Urinary bladder (tissue), 4 donors: Measurements from ENCODE around the gene ZCCHC13. TPM values are rescaled to one million over a fixed set of nuclear protein-coding genes. Genes with fewer than 3 reads are reported as not detected.
"Not testable (repeated sequence)": the region's sequence is repeated elsewhere in the genome, so short reads cannot be mapped to it uniquely, and the experiment has no call there.

Experiments used
- DNase-seq: peaks from one replicate; pipeline ENCODE4 v3.0.0-alpha.2; 2015; ENCODE audit errors: extremely low spot score
- H3K27ac ChIP-seq: one replicate; pipeline ENCODE4 v1.5.1; 2013; ENCODE audit warnings: low read depth, mild to moderate bottlenecking, moderate library complexity
- H3K36me3 ChIP-seq: one replicate; pipeline ENCODE4 v1.6.1; 2013; ENCODE audit warnings: mild to moderate bottlenecking, moderate library complexity; ENCODE audit not compliant: insufficient read depth
- H3K4me1 ChIP-seq: one replicate; pipeline ENCODE4 v1.6.1; 2013; ENCODE audit warnings: mild to moderate bottlenecking, moderate library complexity; ENCODE audit not compliant: insufficient read depth
- H3K4me3 ChIP-seq: one replicate; pipeline ENCODE4 v1.5.1; 2013; ENCODE audit warnings: low read depth, low read length
- WGBS: extraction: QIAGEN DNeasy Blood & Tissue Kit; methylation state at CpG from one replicate; pipeline ENCODE4 v1.1.7; 2013; 5-methylcytosine and 5-hydroxymethylcytosine counted together
- polyA plus RNA-seq: library from polyadenylated mRNA; stranded (reverse); fragments of 200-250 nt; gene quantifications from one replicate; pipeline ENCODE4 v1.2.3, GENCODE V29; 2013
- small RNA-seq: library from RNA; depleted of rRNA; stranded (forward); fragments of <200 nt; gene quantifications from one replicate; pipeline ENCODE3, GENCODE V24; 2014
- total RNA-seq: library from RNA; depleted of rRNA; stranded (reverse); fragments of >200 nt; gene quantifications from one replicate; pipeline ENCODE4 v1.2.3, GENCODE V29; 2014
- donor health status: healthy with polysubstance abuse.
- donor health status: healthy.

The ZCCHC13 gene
- total and polyA plus RNA-seq, 2 donors, result not detected

- H3K36me3 ChIP-seq, H3K4me1 ChIP-seq, H3K4me3 ChIP-seq, DNase-seq, H3K27ac ChIP-seq: not testable (repeated sequence)
- WGBS, result 59% methylated on average over 5 of the region's 5 CpGs
These were observed 38.2 kb downstream of the ZCCHC13 start for GRCh38 chrX:74342211-74342610.

DNA sequence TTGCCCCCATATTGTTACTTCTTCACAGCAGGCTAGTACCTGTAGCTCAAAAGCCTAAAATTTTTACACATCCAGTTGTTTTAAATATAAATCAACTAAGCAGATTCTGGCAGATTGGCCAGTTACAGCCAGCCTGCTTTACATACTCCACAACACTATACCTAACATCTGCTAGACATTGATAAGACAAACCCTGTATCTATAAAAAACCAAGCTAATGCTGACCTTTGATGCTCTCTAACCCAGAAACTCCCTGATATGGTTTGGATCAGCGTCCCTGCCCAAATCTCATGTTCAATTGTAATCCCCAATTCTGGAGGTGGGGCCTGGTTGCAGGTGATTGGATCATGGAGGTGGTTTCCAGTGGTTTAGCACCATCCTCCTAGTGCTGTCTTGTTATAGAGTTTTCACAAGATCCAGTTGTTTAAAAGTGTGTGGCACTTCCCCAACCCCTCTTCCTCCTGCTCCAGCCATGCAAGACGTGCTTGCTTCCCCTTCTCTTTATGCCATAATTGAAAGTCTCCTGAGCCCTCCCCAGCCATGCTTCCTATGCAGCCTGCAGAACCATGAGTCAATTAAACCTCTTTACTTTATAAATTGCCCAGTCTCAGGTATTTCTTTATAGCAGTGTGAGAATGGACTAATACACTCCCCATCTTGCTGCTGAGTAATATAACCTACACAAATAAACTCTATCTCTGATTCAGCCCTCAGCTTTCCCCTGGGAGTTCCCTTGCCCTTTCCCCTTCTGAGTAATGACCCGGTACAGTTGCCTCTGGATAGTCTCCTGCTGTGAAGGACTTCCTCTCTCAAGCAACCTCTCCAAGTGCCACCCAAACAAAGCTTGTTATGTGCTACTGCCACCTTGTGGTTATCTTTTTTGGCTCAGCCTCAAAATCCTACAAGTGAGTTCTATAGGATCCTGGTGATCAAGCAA, 39.6 kb downstream of the ZCCHC13 start:
- H3K4me1 ChIP-seq, result no peaks in the 10 kb centered on the region
- no peak for DNase-seq
- no peak overlapping the region for H3K4me3 ChIP-seq
- no peak overlapping the region for H3K27ac ChIP-seq
- WGBS, result 46% methylated on average over 3 of the region's 3 CpGs
- H3K36me3 ChIP-seq, result no peaks in the 10 kb centered on the region

GRCh38 chrX:74344280-74344622, 40.3 kb downstream of the ZCCHC13 start:
- no peaks in the 10 kb centered on the region for H3K4me1 ChIP-seq
- no peak overlapping the region for H3K27ac ChIP-seq
- no peaks in the 10 kb centered on the region for H3K36me3 ChIP-seq
- no peak overlapping the region for H3K4me3 ChIP-seq
- DNase-seq, result no peak
- 73% methylated on average over 4 of the region's 4 CpGs for WGBS

DNA sequence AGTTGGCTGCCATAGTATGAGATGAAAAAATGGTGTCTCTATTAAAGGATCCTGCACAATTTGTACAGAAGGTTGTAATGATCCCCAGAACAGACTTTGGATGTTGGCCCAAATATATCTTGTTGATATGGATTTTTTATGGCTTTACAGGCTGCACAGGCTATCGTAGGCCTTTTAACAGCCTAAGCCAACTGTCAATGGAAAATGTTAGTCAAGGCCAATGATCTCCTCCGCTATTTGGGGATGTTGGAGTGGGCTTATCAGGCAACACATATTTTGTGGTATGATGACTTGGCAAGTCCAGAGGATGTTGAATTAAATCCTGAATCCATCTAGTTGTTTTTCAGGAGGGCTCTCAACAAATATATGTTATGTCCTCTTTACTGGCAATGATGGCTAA, 42.1 kb downstream of the ZCCHC13 start:
- 49% methylated on average over 2 of the region's 2 CpGs for WGBS
- no peak overlapping the region for H3K4me3 ChIP-seq

DNA sequence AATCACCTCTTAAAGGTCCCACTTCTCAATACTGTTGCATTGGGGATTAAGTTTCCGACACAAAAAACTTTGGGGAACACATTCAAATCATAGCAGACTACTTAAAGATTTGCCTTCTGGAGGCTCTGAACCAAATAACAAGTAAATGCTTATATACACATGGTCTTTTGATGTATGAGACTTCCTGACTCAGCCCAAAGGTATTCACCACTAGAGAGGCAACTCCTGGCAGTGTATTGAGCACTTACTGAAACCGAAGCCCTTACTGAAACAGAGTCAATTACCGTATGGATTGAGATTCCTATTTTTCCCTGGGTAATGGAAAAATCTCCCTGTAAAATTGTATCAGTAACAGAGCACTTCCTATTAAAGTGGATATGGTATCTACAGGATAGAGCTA, 45.4 kb downstream of the ZCCHC13 start:
- Histone ChIP-seq H3K4me3 (no peak overlapping the region), H3K36me3 (no peaks in the 10 kb centered on the region), H3K27ac (no peak overlapping the region), H3K4me1 (no peaks in the 10 kb centered on the region)
- WGBS, result 38% methylated on average over 3 of the region's 3 CpGs
- DNase-seq, result no peak

More for the DNA sequence above, 42.1 kb downstream of the ZCCHC13 start:
- no peaks in the 10 kb centered on the region for H3K4me1 ChIP-seq
- DNase-seq, result no peak
- no peak overlapping the region for H3K27ac ChIP-seq
- H3K36me3 ChIP-seq, result no peaks in the 10 kb centered on the region

- H3K4me1 ChIP-seq, result no peaks in the 10 kb centered on the region
- no peak overlapping the region for H3K27ac ChIP-seq
- DNase-seq, result no peak
- 69% methylated on average over 4 of the region's 4 CpGs for WGBS
- H3K4me3 ChIP-seq, result no peak overlapping the region
- H3K36me3 ChIP-seq, result no peaks in the 10 kb centered on the region
These were observed 47.8 kb downstream of the ZCCHC13 start for GRCh38 chrX:74351760-74352159.

GRCh38 chrX:74353984-74354383, 50.0 kb downstream of the ZCCHC13 start:
- no peak for DNase-seq
- WGBS, result 91% methylated on average over 1 of the region's 1 CpG
- H3K4me1 ChIP-seq, result no peaks in the 10 kb centered on the region
- no peak overlapping the region for H3K27ac ChIP-seq
- H3K36me3 ChIP-seq, result no peaks in the 10 kb centered on the region
- H3K4me3 ChIP-seq, result no peak overlapping the region

Small RNA genes within 50 kb of the gene (small RNA-seq; reads per million reads assigned to genes)
- gene AC004386.2 (not detected), gene MIR374A (70.5 reads per million, percentile 97 among the genes with 10 or more reads in this experiment), gene MIR545 (0.27 reads per million), gene RF02119 (not detected), gene RF02120 (not detected), gene RF02121 (not detected), gene RF02122 (not detected), gene RF02123 (not detected)

Other genes with a start within 250 kb of the ZCCHC13 start
- gene SLC16A2, start 117.3 kb downstream of the ZCCHC13 start, total RNA-seq, result 16.1 TPM
- gene SLC16A2, start 117.3 kb downstream of the ZCCHC13 start, polyA plus RNA-seq, result 12.2 TPM